HUES48 (cell line): ENCODE results near the gene METTL21C.

Source experiments
- H3K27ac ChIP-seq: one replicate; pipeline ENCODE4 v1.7.0; 2013; ENCODE audit warnings: low read depth, low read length, inconsistent platforms
- H3K27me3 ChIP-seq: 2 replicates; pipeline ENCODE4 v1.6.1; 2013; ENCODE audit warnings: mild to moderate bottlenecking, low read length; ENCODE audit not compliant: control insufficient read depth, insufficient read depth
- H3K36me3 ChIP-seq: 2 replicates; pipeline ENCODE4 v1.6.1; 2013; ENCODE audit warnings: low read length; ENCODE audit not compliant: control insufficient read depth, insufficient read depth
- H3K4me1 ChIP-seq: 2 replicates; pipeline ENCODE4 v1.6.1; 2013; ENCODE audit warnings: mild to moderate bottlenecking, low read length; ENCODE audit not compliant: control insufficient read depth, insufficient read depth
- H3K4me3 ChIP-seq: 2 replicates; pipeline ENCODE4 v1.5.1; 2013; ENCODE audit warnings: mild to moderate bottlenecking, low read depth, low read length
- H3K9ac ChIP-seq: 2 replicates; pipeline ENCODE4 v1.6.1; 2013; ENCODE audit warnings: mild to moderate bottlenecking, low read depth, low read length, moderate library complexity
- H3K9me3 ChIP-seq: 2 replicates; pipeline ENCODE4 v1.6.1; 2013; ENCODE audit warnings: low read length; ENCODE audit not compliant: control insufficient read depth, insufficient read depth

METTL21C gene

GRCh38 chr13:102682727-102683126 is 12.1 kb downstream of the METTL21C start:
- Histone ChIP-seq H3K27ac (no peak overlapping the region), H3K27me3 (no peaks in the 10 kb centered on the region), H3K9ac (no peak overlapping the region), H3K9me3 (no peaks in the 10 kb centered on the region), H3K36me3 (peaks cover 23% of the 10 kb centered on the region), H3K4me1 (peaks cover 8% of the 10 kb centered on the region), H3K4me3 (no peak overlapping the region)

- H3K9ac ChIP-seq = no peak overlapping the region
- no peaks in the 10 kb centered on the region for H3K9me3 ChIP-seq
- peaks cover 28% of the 10 kb centered on the region for H3K36me3 ChIP-seq
- H3K4me3 ChIP-seq = no peak overlapping the region
- 0 out of 2 replicates have a peak, but pooled peaks cover 3% of the 10 kb centered on the region for H3K4me1 ChIP-seq
- H3K27me3 ChIP-seq = no peaks in the 10 kb centered on the region
- no peak overlapping the region for H3K27ac ChIP-seq
These were observed 12.6 kb downstream of the METTL21C start for GRCh38 chr13:102682211-102682610.

- Histone ChIP-seq H3K4me1 (no peaks in the 10 kb centered on the region), H3K9me3 (no peaks in the 10 kb centered on the region), H3K27ac (peak overlapping the region; percentile 18), H3K9ac (no peak overlapping the region), H3K36me3 (peaks cover 39% of the 10 kb centered on the region), H3K4me3 (no peak overlapping the region), H3K27me3 (no peaks in the 10 kb centered on the region)
These were observed 13.8 kb downstream of the METTL21C start for GRCh38 chr13:102680842-102681740.

- no peak overlapping the region for H3K9ac ChIP-seq
- no peaks in the 10 kb centered on the region for H3K27me3 ChIP-seq
- no peak overlapping the region for H3K4me3 ChIP-seq
- H3K4me1 ChIP-seq = no peaks in the 10 kb centered on the region
- no peaks in the 10 kb centered on the region for H3K9me3 ChIP-seq
- H3K36me3 ChIP-seq = peaks cover 48% of the 10 kb centered on the region
- no peak overlapping the region for H3K27ac ChIP-seq
These were observed 14.6 kb downstream of the METTL21C start for GRCh38 chr13:102680133-102680717.

- H3K27ac ChIP-seq = no peak overlapping the region
- H3K4me1 ChIP-seq = no peaks in the 10 kb centered on the region
- H3K9ac ChIP-seq = no peak overlapping the region
- no peaks in the 10 kb centered on the region for H3K27me3 ChIP-seq
- no peak overlapping the region for H3K4me3 ChIP-seq
- H3K36me3 ChIP-seq = peaks cover 54% of the 10 kb centered on the region
- H3K9me3 ChIP-seq = no peaks in the 10 kb centered on the region
These were observed 15.3 kb downstream of the METTL21C start for GRCh38 chr13:102679449-102680132.

- Histone ChIP-seq H3K4me3 (no peak overlapping the region), H3K9me3 (no peaks in the 10 kb centered on the region), H3K36me3 (peaks cover 65% of the 10 kb centered on the region), H3K27ac (no peak overlapping the region), H3K9ac (no peak overlapping the region), H3K27me3 (no peaks in the 10 kb centered on the region), H3K4me1 (no peaks in the 10 kb centered on the region)
These were observed 16.3 kb downstream of the METTL21C start for GRCh38 chr13:102678339-102679107.

GRCh38 chr13:102677122-102677521 is 17.7 kb downstream of the METTL21C start:
- H3K27me3 ChIP-seq = no peaks in the 10 kb centered on the region
- H3K27ac ChIP-seq = no peak overlapping the region
- peaks cover 77% of the 10 kb centered on the region for H3K36me3 ChIP-seq
- H3K4me1 ChIP-seq = no peaks in the 10 kb centered on the region
- no peak overlapping the region for H3K4me3 ChIP-seq
- no peak overlapping the region for H3K9ac ChIP-seq
- no peaks in the 10 kb centered on the region for H3K9me3 ChIP-seq

GRCh38 chr13:102675115-102675514 is 19.7 kb downstream of the METTL21C start:
- H3K9me3 ChIP-seq = no peaks in the 10 kb centered on the region
- no peak overlapping the region for H3K9ac ChIP-seq
- no peak overlapping the region for H3K27ac ChIP-seq
- H3K4me1 ChIP-seq = no peaks in the 10 kb centered on the region
- H3K4me3 ChIP-seq = no peak overlapping the region
- H3K27me3 ChIP-seq = no peaks in the 10 kb centered on the region
- peaks cover 90% of the 10 kb centered on the region for H3K36me3 ChIP-seq

- no peak overlapping the region for H3K4me3 ChIP-seq
- H3K9me3 ChIP-seq = peaks cover 27% of the 10 kb centered on the region
- H3K9ac ChIP-seq = no peak overlapping the region
- no peak overlapping the region for H3K27ac ChIP-seq
- no peaks in the 10 kb centered on the region for H3K4me1 ChIP-seq
- H3K36me3 ChIP-seq = peaks cover 91% of the 10 kb centered on the region
- H3K27me3 ChIP-seq = no peaks in the 10 kb centered on the region
These were observed 24.7 kb downstream of the METTL21C start for GRCh38 chr13:102670130-102670529.

GRCh38 chr13:102667911-102668310 is 26.9 kb downstream of the METTL21C start:
- H3K36me3 ChIP-seq = peaks cover 87% of the 10 kb centered on the region
- no peak overlapping the region for H3K4me3 ChIP-seq
- H3K9ac ChIP-seq = no peak overlapping the region
- H3K9me3 ChIP-seq = peaks cover 27% of the 10 kb centered on the region
- no peaks in the 10 kb centered on the region for H3K27me3 ChIP-seq
- H3K27ac ChIP-seq = no peak overlapping the region
- H3K4me1 ChIP-seq = no peaks in the 10 kb centered on the region
